Choroid plexus epithelial cell (primary cell): Measurements from ENCODE around the gene ENOX1.
"Not testable (repeated sequence)": the region's sequence is repeated elsewhere in the genome, so short reads cannot be mapped to it uniquely, and the experiment has no call there.

ENCODE experiments used
- DNase-seq: peaks from one replicate; pipeline ENCODE4 v3.0.0-alpha.2; 2010; ENCODE audit warnings: low read depth
- H3K4me3 ChIP-seq: 2 replicates; pipeline ENCODE4 v1.5.1; 2011; ENCODE audit warnings: low read depth, mild to moderate bottlenecking, control low read depth, low read length, moderate library complexity
- TF ChIP-seq, protein P1 (sequence below): conservative IDR thresholded peaks from 2 replicates; pipeline ENCODE4 v1.5.1; 2011; ENCODE audit warnings: low read depth, mild to moderate bottlenecking, control low read depth, inconsistent platforms, low read length, moderate library complexity

ENOX1 gene

DNA sequence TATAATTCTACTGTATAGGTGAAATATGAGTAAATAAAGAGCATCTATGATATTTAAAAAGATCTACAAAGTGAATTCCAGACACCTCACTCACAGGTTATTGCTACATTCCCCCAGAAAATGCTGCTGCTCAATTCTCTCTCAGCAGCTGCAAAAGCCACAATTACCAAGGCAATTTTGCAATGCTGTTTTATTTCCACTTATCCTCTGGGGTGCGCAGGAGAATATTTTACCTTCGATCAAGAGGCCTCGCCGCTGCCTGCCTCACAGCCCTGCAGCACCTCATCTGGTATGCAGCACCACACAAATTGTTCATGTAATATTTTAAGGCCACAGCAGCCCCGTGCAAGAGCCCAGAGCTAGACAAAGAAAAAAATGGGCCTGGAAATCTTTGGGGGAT lies 430.2 kb downstream of the ENOX1 start:
- no peak overlapping the region for H3K4me3 ChIP-seq
- TF ChIP-seq, protein P1, sequence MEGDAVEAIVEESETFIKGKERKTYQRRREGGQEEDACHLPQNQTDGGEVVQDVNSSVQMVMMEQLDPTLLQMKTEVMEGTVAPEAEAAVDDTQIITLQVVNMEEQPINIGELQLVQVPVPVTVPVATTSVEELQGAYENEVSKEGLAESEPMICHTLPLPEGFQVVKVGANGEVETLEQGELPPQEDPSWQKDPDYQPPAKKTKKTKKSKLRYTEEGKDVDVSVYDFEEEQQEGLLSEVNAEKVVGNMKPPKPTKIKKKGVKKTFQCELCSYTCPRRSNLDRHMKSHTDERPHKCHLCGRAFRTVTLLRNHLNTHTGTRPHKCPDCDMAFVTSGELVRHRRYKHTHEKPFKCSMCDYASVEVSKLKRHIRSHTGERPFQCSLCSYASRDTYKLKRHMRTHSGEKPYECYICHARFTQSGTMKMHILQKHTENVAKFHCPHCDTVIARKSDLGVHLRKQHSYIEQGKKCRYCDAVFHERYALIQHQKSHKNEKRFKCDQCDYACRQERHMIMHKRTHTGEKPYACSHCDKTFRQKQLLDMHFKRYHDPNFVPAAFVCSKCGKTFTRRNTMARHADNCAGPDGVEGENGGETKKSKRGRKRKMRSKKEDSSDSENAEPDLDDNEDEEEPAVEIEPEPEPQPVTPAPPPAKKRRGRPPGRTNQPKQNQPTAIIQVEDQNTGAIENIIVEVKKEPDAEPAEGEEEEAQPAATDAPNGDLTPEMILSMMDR, result peak; percentile 5
- DNase-seq, result peak; percentile 34

DNA sequence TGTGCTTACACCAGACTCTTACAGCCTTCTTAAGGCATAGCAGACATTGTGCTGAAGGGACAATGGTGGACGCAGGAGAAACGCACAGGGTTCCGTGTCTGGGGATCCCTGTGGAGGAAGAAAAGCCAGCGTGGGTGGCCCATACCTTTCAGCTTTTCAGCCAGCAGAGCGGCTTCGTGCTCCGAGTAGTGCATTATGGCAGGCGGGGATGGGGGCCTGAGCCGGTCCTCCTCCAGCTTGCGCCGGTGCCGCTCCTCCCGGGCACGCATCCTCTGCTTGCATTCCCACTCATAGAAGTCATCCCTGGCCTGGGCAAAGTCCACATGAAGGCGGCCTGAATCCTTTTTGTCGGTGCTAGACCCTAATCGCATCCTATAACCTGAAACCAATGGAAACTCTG lies 431.0 kb downstream of the ENOX1 start:
- no peak for DNase-seq
- TF ChIP-seq, protein P1, result no peak
- no peak overlapping the region for H3K4me3 ChIP-seq

DNA sequence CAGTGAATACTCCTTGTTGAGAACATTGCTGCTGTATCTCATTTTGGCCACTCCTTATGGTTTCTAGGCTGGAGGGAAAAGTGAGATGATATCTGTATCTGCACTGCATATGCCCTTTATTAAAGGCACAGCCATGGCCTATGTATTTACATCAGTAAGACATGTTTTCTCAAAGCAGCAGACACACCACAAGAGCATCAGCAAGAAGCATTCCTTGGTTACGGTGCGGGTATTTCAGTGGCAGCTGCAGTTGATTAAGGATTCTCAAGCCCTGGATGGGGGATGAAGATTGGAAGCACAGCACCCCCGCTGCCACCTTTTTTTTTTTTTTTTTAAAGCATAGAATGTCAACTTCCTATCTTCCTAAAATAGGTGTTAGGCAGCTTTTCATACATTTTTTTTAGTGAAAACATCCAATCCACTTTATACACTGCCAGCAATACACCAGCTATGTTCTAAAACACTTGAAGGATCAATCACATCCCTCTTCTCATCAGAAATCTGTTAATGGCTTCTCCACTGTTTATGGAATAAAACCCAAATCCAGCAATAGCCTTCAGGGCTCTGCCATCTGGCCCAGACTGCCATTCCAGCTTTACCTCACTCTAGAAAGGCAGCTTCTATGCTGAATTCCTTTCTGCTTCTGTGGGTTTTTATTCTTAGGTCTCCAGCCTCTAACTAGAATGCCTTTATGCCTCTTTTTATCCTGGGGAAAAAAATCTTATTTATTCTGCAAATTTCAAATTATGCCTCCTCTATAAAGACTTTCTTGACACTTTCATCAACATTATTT lies 432.4 kb downstream of the ENOX1 start:
- DNase-seq, result no peak
- no peak overlapping the region for H3K4me3 ChIP-seq
- TF ChIP-seq, protein P1, result no peak

DNA sequence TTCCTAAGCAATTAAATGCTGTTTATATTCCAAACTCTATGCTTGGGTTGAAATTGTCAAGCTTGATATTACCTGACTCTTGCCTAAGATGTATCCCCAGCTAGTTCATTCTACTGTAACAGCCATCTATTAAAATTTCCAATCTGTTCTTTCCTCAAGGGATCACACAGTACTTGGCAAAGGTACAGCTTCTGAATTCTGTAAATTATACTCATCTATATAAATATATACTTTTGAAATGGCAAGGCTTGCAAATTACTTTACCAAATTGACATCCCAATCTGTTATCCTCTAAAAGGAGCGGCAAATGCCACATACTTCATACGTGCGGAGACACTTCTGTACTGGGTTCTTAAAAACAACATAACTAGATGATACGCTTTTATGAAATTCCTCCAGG lies 433.1 kb downstream of the ENOX1 start:
- no peak for DNase-seq
- H3K4me3 ChIP-seq, result no peak overlapping the region
- TF ChIP-seq, protein P1, result no peak

DNA sequence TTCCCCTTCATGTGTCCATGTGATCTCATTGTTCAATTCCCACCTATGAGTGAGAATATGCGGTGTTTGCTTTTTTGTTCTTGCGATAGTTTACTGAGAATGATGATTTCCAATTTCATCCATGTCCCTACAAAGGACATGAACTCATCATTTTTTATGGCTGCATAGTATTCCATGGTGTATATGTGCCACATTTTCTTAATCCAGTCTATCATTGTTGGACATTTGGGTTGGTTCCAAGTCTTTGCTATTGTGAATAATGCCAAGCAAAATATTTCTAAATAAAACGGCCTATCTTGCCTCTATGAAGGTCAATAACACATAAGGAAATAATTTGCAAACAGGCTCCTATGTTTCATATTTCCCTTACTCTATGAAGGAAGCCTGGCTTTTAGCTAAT lies 435.2 kb downstream of the ENOX1 start:
- DNase-seq, H3K4me3 ChIP-seq: not testable (repeated sequence)

DNA sequence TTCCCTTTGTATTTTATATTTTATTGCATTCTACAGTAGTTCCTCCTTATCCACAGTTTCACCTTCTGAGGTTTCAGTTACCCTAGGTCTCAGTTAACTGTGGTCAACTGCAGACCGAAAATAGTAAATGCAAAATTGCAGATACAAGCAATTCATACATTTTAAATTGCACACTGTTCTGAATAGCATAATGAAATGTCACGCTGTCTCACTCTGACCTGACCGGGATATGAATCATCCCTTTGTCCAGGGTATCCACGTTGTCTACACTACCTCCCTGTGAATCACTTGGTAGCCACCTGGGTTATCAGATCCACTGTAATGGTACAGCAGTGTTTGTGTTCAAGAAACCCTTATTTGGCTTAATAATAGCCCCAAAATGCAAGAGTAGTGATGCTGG lies 438.4 kb downstream of the ENOX1 start:
- H3K4me3 ChIP-seq, result no peak overlapping the region
- DNase-seq, result peak; percentile 31
- TF ChIP-seq, protein P1, result no peak

DNA sequence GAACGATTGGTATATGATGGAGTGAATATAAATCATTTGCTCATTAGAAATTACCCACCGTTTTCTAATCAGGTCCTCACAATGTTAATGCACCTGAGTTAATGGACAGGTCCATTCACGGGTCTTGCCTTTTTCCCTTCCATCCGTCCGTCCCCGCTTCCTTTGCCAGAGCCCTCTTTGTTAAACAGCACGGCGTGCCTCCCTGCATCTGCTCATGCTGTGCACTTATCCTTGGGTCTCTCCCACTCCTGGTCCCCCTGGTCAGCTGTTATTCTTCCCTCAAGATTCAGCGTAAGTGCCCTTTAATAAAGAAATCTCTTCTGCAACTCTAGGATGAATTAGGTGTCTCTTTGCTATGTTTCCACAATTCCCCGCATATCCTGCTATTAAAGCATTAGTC lies 438.9 kb downstream of the ENOX1 start:
- no peak overlapping the region for H3K4me3 ChIP-seq
- DNase-seq, result no peak
- TF ChIP-seq, protein P1, result no peak

DNA sequence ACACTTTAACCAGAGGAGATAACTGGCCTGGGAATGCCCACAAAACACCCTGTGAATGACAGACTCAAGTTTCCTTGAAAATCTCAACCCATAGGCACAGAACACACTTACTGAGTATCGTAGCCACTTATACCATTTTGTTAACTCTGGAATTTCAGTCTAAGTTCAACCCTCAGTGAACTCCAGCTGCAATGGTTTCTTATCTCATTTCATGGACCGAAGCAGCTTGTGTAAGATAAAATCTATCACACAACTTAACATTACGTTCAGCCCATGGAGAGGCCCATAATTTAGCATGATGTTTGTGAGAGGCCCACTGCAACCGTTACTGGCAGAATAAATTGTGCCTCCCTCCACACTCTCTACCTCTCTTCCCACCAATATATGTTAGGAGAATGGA lies 440.3 kb downstream of the ENOX1 start:
- TF ChIP-seq, protein P1, result no peak
- peak; percentile 8 for DNase-seq
- H3K4me3 ChIP-seq, result no peak overlapping the region
